ENCODE measurements around the gene MACROD2.

Gene MACROD2

DNA sequence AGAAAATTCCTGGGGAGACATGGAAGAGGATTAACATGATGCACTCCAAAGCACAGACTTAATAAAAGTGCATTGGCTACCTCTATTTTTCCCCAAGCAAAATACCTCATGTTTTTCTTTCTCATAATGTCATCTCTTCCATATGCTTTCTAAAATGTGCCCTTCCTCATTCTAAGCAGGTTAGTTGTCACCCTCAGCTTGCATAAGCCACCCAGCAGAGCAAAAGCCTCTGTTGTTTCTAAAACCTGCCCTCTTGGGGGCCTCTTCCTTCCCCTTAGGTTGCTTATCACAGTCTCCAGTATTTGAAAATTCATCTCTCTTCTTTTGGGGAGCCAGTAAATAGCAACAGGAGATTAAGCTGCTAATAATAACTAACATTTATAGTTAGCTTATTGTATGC is 525.7 kb downstream of the MACROD2 start:
- TF ChIP-seq, protein P1, sequence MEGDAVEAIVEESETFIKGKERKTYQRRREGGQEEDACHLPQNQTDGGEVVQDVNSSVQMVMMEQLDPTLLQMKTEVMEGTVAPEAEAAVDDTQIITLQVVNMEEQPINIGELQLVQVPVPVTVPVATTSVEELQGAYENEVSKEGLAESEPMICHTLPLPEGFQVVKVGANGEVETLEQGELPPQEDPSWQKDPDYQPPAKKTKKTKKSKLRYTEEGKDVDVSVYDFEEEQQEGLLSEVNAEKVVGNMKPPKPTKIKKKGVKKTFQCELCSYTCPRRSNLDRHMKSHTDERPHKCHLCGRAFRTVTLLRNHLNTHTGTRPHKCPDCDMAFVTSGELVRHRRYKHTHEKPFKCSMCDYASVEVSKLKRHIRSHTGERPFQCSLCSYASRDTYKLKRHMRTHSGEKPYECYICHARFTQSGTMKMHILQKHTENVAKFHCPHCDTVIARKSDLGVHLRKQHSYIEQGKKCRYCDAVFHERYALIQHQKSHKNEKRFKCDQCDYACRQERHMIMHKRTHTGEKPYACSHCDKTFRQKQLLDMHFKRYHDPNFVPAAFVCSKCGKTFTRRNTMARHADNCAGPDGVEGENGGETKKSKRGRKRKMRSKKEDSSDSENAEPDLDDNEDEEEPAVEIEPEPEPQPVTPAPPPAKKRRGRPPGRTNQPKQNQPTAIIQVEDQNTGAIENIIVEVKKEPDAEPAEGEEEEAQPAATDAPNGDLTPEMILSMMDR (IDR thresholded peaks at IDR 0.05; ENCODE audit: borderline replicate concordance, control extremely low read depth, extremely low read depth, insufficient read depth, missing control alignments) = no peak
- in situ Hi-C loops (cut with MboI; ENCODE audit: low sequenced_read_pairs, unreplicated experiment) = no loop called here
- no peak for DNase-seq (ENCODE audit: low spot score)

- TF ChIP-seq, protein P1 (IDR thresholded peaks at IDR 0.05; ENCODE audit: borderline replicate concordance, control extremely low read depth, extremely low read depth, insufficient read depth, missing control alignments) = no peak
- DNase-seq (ENCODE audit: low spot score) = no peak
- in situ Hi-C loops (cut with MboI; ENCODE audit: low sequenced_read_pairs, unreplicated experiment) = no loop called here
Measured at GRCh38 chr20:14521436-14521835, 526.1 kb downstream of the MACROD2 start.

DNA sequence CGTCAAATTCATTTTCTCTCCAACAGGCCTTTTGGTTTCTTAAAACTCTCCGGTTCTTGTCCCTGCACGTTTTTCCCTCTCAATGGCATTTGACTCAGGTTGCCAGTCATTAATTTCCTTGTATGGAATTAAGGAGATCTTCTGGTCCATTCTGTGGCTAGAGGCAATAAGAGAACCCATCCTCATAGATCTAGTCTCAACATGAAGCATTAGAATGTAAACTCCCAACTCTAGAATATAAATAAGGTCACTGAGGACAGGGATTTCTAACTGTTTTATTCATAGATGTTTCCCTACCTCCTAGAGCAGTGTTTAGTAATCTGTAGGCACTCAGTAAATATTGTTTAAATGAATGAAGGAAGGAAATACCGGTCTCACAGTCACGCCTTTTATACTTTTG is 527.3 kb downstream of the MACROD2 start:
- in situ Hi-C loops (cut with MboI; ENCODE audit: low sequenced_read_pairs, unreplicated experiment) = no loop called here
- no peak for DNase-seq (ENCODE audit: low spot score)
- TF ChIP-seq, protein P1 (IDR thresholded peaks at IDR 0.05; ENCODE audit: borderline replicate concordance, control extremely low read depth, extremely low read depth, insufficient read depth, missing control alignments) = no peak

- TF ChIP-seq, protein P1 (IDR thresholded peaks at IDR 0.05; ENCODE audit: borderline replicate concordance, control extremely low read depth, extremely low read depth, insufficient read depth, missing control alignments) = no peak
- DNase-seq (ENCODE audit: low spot score) = no peak
- in situ Hi-C loops (cut with MboI; ENCODE audit: low sequenced_read_pairs, unreplicated experiment) = no loop called here
Measured at GRCh38 chr20:14523090-14523489, 527.8 kb downstream of the MACROD2 start.

- DNase-seq (ENCODE audit: low spot score) = no peak
- in situ Hi-C loops (cut with MboI; ENCODE audit: low sequenced_read_pairs, unreplicated experiment) = no loop called here
- TF ChIP-seq, protein P1 (IDR thresholded peaks at IDR 0.05; ENCODE audit: borderline replicate concordance, control extremely low read depth, extremely low read depth, insufficient read depth, missing control alignments) = no peak
Measured at GRCh38 chr20:14525426-14525825, 530.1 kb downstream of the MACROD2 start.

DNA sequence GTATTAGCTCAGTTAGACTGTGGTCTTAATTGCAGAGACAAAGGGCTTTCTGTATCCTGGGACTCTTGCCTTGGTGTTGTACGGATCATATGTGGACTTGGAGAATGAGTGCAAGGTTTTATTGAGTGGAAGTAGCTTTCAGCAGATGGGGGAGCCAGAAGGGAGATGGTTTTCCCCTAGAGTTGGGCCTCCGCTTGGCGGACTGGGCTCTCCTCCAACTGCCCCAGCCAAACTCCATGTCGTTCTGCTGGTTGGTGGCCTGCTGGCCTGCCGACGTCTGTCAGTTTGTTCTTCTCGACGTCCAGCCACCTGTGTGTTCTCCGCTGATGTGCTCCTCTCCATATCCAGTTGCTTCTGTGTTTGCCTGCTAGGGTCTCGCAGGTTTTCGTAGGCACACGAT is 531.6 kb downstream of the MACROD2 start:
- no peak for DNase-seq (ENCODE audit: low spot score)
- TF ChIP-seq, protein P1 (IDR thresholded peaks at IDR 0.05; ENCODE audit: borderline replicate concordance, control extremely low read depth, extremely low read depth, insufficient read depth, missing control alignments) = no peak

GRCh38 chr20:14531786-14532185 is 536.5 kb downstream of the MACROD2 start:
- DNase-seq (ENCODE audit: low spot score) = no peak
- in situ Hi-C loops (cut with MboI; ENCODE audit: low sequenced_read_pairs, unreplicated experiment) = no loop called here
- TF ChIP-seq, protein P1 (IDR thresholded peaks at IDR 0.05; ENCODE audit: borderline replicate concordance, control extremely low read depth, extremely low read depth, insufficient read depth, missing control alignments) = no peak

More for the DNA sequence above, 531.6 kb downstream of the MACROD2 start:
- in situ Hi-C loops (cut with MboI; ENCODE audit: low sequenced_read_pairs, unreplicated experiment) = no loop called here

All from GM13976 (cell line).